ENCODE data around the gene TTC14.

TTC14 gene, protein sequence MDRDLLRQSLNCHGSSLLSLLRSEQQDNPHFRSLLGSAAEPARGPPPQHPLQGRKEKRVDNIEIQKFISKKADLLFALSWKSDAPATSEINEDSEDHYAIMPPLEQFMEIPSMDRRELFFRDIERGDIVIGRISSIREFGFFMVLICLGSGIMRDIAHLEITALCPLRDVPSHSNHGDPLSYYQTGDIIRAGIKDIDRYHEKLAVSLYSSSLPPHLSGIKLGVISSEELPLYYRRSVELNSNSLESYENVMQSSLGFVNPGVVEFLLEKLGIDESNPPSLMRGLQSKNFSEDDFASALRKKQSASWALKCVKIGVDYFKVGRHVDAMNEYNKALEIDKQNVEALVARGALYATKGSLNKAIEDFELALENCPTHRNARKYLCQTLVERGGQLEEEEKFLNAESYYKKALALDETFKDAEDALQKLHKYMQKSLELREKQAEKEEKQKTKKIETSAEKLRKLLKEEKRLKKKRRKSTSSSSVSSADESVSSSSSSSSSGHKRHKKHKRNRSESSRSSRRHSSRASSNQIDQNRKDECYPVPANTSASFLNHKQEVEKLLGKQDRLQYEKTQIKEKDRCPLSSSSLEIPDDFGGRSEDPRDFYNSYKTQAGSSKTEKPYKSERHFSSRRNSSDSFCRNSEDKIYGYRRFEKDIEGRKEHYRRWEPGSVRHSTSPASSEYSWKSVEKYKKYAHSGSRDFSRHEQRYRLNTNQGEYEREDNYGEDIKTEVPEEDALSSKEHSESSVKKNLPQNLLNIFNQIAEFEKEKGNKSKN

DNA sequence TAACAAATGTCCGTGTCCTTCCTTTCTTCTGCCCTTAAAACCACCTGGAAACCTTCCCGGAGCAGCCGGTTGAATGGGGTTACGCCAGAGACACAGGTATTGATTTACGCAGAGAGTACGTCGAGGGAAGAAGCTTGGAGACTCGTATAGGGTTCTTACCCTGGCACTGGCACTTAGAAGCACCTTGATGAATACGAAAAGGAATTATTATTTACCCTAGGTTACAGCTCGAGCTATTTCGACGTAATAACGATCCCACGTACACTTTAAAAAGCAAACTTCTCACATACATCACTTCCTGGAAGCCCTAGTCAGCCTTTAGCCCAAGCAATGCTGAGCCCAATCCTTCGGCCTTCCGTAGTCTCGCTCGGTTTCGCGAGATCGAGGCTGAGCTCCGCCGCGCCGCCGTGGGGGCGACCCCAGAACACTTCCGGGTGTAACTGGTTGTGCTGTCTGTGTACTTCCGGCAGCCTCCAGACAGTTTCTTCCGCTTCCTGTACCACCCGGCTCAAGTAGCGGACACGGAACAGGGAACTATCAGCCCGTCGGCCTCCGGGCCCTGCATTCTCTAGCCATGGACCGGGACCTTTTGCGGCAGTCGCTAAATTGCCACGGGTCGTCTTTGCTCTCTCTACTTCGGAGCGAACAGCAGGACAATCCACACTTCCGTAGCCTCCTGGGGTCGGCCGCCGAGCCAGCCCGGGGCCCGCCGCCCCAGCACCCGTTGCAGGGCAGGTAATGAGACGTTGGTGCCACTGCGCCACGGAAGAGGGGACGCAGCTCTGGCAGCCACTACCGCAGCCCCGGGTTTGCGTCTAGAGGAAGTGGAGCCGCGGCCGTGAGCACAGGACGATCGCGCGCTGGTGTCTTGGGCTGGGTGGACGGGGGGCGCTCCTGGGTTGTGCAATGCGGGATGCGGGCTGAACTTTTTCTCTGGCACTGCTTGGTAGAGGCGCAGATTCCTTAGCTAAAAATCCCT, at the start of gene TTC14:
TSS of gene TTC14 (plus strand) at position 476 of the 979 bp plus-strand sequence. CDS start at position 575, 99 bp downstream.
- no peak for TF ChIP-seq CTCF (IDR thresholded peaks at IDR 0.05; ENCODE audit: insufficient read depth, missing control alignments)
- FAIRE-seq (peak; percentile 63), DNase-seq (ENCODE audit: insufficient read length, low spot score) (peak; percentile 69)

DNA sequence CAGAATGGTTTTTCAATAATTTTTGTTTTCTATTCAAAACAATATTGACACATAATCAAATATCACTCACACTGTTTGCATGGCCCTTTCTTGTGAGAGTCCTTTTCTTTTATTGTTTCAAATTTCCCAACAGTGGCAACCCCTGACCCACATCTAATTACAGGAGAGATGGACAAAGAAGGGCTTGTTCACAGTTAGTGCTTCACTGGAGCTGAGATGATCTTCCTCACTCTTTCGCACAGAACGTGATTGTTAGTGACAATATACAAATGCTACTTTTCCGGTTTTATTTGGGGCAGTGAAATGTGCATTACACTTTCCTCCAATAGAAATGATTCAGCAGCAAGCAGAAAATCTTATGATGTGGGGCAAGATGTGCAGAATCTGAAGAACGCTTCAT, 38.6 kb upstream of the TTC14 start:
- DNase-seq (ENCODE audit: insufficient read length, low spot score) (no peak), FAIRE-seq (no peak)
- no peak for TF ChIP-seq CTCF (IDR thresholded peaks at IDR 0.05; ENCODE audit: insufficient read depth, missing control alignments)

GRCh38 chr3:180564676-180565075, 37.3 kb upstream of the TTC14 start:
- TF ChIP-seq CTCF (IDR thresholded peaks at IDR 0.05; ENCODE audit: insufficient read depth, missing control alignments) = no peak
- DNase-seq (ENCODE audit: insufficient read length, low spot score) (no peak), FAIRE-seq (no peak)

DNA sequence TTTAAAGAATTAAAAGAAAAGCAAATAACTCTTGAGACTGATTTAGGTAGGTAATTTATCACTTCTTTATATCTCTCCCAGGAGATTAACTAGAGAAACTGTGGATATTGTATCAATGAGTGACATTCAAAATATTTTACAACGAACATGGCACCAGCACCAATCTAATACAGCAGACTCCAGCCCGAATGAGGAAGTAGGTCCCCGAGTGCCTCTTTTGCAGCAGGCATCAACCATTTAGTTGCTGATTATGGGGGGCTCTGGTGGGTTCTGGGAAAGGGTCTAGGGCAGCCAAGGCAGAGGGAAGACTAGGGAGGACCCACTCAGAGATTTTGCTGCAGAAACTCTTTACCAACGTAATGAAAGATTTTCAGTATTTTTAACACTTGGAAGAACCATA, 31.7 kb upstream of the TTC14 start:
- no peak for DNase-seq (ENCODE audit: insufficient read length, low spot score)
- TF ChIP-seq CTCF (IDR thresholded peaks at IDR 0.05; ENCODE audit: insufficient read depth, missing control alignments) = no peak
- FAIRE-seq = no peak

DNA sequence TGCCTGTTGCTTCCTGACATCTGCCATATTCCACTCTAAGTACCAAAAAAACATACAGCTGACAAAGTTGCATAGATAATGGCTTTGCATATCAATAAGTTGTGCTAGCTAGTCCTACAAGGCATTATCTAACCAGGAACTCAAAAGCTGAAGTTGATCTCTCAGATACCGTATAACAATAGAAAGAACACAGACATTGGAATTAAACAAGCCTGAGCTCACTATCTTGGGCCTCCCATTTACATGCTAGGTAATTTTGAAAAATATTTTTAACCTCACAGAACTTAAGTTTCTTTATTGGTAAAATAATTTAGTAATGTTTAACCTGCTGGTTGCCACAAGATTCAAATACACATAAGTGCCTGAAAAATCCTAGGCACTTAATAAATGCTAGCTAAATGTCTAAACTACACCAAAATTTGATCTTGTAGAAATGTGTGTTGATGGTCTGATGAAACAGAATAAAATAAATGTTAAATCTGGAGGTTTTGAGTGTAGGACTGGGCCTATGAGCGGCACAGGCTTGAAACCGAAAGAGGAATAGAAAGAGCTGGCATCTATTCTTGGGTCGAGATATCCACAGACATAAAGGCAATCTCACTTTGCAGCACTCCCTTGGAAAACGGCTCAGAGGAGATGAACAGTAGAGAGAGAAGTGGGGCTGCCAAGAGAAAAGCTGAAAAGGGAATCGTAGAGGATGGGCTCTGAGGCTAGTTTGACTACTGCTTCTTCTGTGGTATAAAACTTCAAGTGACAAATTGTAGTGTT, 29.9 kb upstream of the TTC14 start:
- FAIRE-seq (peak; percentile 38), DNase-seq (ENCODE audit: insufficient read length, low spot score) (no peak)
- no peak for TF ChIP-seq CTCF (IDR thresholded peaks at IDR 0.05; ENCODE audit: insufficient read depth, missing control alignments)

- FAIRE-seq (no peak), DNase-seq (ENCODE audit: insufficient read length, low spot score) (no peak)
- TF ChIP-seq CTCF (IDR thresholded peaks at IDR 0.05; ENCODE audit: insufficient read depth, missing control alignments) = no peak
These were observed 26.4 kb upstream of the TTC14 start for GRCh38 chr3:180575571-180575970.
